T1000 (cell line): ENCODE data around the gene EAF1.
"Not testable (repeated sequence)": the region's sequence is repeated elsewhere in the genome, so short reads cannot be mapped to it uniquely, and the experiment has no call there.

Source experiments
- DNase-seq: peaks from one replicate; lab custom pipeline; 2025; ENCODE audit warnings: mixed read lengths; lab: John Stamatoyannopoulos, UW

EAF1 gene

GRCh38 chr3:15484551-15484950, 57.2 kb downstream of the EAF1 start:
- DNase-seq: not testable (repeated sequence)

DNA sequence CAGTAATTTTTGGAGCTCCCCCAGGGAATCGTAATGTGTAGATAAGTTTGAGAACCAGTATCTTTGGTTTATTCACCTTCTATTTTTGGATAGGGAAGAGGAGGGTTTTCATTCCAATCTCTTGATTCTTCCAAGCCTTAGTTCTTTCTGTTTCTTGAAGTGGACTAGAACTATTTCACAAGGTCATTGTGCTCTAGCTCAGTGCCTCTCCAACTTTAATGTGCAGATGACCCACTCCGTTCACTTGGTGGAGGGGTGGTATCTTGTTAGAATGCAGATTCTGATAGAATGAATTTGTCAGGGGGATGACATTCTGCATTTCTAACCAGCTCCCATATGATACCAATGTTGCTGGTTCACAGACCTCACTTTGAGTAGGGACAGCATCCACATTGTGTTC, 58.6 kb downstream of the EAF1 start:
- DNase-seq: no peak

DNA sequence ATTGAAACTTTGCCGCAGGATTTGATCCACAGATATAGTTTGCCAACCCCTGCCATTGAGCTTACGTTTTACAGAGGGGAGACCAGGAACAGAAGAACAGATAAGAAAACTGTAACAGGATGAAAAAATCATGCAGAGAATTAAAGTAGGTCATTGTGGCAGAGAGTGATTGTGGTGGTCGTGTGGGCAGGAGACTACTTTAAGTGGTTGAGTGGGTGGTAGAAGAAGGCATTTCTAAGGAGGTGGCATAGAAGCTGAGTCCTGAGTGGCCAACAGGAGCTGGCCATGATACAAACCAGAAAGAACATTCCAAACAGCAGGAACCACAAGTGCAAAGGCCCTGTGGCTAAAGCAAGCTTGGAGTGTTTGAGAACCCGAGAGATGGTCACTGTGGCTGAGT, 59.6 kb downstream of the EAF1 start:
- DNase-seq: no peak

GRCh38 chr3:15488002-15488401, 60.6 kb downstream of the EAF1 start:
- no peak for DNase-seq

DNA sequence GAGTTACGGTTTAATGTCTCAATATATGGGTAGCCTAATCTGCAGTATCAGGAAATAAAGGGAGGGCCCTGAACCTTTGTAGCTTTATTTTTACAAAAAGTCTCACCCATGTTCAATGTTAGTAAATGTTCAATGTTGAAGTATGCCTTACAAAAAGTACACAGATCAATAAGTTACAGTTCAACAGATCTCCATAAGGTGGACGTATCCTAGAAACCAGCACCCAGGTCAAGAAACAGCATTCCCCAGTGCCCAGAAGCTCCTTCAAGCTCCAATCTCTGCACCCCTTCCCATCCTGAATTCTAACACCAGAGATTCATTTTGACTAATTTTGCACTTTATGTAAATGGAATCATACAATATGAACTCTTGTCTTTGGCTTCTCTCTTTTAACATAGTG, 62.8 kb downstream of the EAF1 start:
- no peak for DNase-seq

DNA sequence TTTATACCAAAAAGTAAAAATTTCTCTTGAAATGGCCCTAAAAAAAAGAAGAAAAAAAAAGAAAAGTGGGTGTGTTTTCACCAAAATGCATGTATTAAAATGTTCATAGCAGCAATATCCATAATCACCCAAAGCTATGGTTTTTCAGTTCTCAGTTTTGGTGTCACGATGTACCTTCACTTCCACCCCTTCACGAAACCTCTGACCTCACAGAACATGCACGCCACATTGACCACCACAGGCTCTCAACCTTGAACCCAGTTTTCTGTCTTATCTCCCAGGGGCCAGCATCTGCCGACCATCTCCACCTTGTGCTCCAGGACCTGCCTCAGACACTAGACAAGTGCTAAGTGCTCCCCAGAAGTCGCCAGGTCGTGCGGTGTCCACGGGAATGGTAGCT, 63.7 kb downstream of the EAF1 start:
- DNase-seq: no peak
